Type B pancreatic cell (in vitro differentiated cells): ENCODE results near the gene RASAL2. TPM values are rescaled to one million over a fixed set of nuclear protein-coding genes. Genes with fewer than 3 reads are reported as not detected.

Experiments used
- DNase-seq: peaks from one replicate; pipeline ENCODE4 v3.0.0; 2021; ENCODE audit warnings: mixed read lengths; ENCODE audit not compliant: unreplicated experiment; ENCODE audit errors: extremely low spot score
- H3K27ac Mint-ChIP-seq: 2 replicates; pipeline ENCODE4 v1.8.0; 2021; ENCODE audit warnings: mild to moderate bottlenecking, mixed read lengths
- H3K27me3 Mint-ChIP-seq: 2 replicates; pipeline ENCODE4 v1.8.0; 2021; ENCODE audit warnings: mixed read lengths
- H3K36me3 Mint-ChIP-seq: 2 replicates; pipeline ENCODE4 v1.8.0; 2021; ENCODE audit warnings: mixed read lengths
- H3K4me1 Mint-ChIP-seq: one replicate; pipeline ENCODE4 v1.8.0; 2021; ENCODE audit warnings: mixed read lengths; ENCODE audit not compliant: unreplicated experiment
- H3K4me3 Mint-ChIP-seq: 2 replicates; pipeline ENCODE4 v1.8.0; 2021; ENCODE audit warnings: mild to moderate bottlenecking, mixed read lengths
- H3K9me3 Mint-ChIP-seq: 2 replicates; pipeline ENCODE4 v1.8.0; 2021; ENCODE audit warnings: mixed read lengths
- total RNA-seq: library from RNA; stranded (reverse); gene quantifications from 2 replicates; pipeline ENCODE4 v1.2.1, GENCODE V29; 2021; ENCODE audit warnings: low replicate concordance
- TF ChIP-seq, protein P1 (sequence below): fragments of 200-600 bp; sonication (generic); conservative IDR thresholded peaks from 2 replicates; pipeline ENCODE4 v1.5.0; 2021; ENCODE audit warnings: antibody characterized with exemption, mild to moderate bottlenecking

The RASAL2 gene
- total RNA-seq, 1 donor from 2014 or later: 21.8 TPM

DNA sequence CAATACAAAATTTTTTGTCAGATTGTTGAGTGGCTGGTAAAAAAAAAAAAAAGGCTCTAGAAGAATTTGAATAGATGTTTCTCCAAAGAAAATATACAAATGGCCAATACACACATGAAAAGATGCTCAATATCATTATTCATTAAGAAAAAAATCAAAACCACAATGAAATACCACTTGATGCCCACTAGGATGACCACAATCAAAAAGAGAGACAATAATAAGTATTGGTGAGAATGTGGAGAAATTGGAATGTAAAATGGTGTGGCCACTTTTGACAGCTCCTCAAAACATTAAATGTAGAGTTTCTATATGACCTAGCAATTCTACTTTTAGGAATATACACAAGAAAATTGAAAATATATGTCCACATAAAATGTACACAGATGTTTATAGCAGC, 302.9 kb downstream of the RASAL2 start:
- no peak overlapping the region for H3K27ac Mint-ChIP-seq
- H3K36me3 Mint-ChIP-seq: peaks cover 15% of the 10 kb centered on the region
- H3K9me3 Mint-ChIP-seq: no peaks in the 10 kb centered on the region
- no peaks in the 10 kb centered on the region for H3K27me3 Mint-ChIP-seq
- DNase-seq: no peak
- TF ChIP-seq, protein P1, sequence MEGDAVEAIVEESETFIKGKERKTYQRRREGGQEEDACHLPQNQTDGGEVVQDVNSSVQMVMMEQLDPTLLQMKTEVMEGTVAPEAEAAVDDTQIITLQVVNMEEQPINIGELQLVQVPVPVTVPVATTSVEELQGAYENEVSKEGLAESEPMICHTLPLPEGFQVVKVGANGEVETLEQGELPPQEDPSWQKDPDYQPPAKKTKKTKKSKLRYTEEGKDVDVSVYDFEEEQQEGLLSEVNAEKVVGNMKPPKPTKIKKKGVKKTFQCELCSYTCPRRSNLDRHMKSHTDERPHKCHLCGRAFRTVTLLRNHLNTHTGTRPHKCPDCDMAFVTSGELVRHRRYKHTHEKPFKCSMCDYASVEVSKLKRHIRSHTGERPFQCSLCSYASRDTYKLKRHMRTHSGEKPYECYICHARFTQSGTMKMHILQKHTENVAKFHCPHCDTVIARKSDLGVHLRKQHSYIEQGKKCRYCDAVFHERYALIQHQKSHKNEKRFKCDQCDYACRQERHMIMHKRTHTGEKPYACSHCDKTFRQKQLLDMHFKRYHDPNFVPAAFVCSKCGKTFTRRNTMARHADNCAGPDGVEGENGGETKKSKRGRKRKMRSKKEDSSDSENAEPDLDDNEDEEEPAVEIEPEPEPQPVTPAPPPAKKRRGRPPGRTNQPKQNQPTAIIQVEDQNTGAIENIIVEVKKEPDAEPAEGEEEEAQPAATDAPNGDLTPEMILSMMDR: peak; percentile 60
- H3K4me1 Mint-ChIP-seq: no peaks in the 10 kb centered on the region
- H3K4me3 Mint-ChIP-seq: no peak overlapping the region

DNA sequence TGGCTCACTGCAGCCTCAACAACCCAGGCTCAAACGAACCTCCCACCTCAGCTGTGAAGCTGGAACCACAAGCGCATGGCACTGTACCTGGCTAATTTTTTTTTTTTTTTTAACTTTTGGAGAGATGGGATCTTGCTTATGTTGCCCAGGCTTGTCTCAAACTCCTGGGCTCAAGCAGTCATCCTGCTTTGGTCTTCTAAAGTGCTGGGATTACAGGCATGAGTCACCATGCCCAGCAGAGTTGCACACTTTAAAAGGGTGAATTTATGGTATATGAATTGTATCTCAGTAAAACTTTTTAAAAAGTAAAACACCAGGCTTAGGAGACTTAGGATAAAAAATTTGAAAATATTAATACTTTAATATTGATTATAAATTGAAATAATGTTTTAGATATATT, 303.8 kb downstream of the RASAL2 start:
- DNase-seq: no peak
- no peaks in the 10 kb centered on the region for H3K27me3 Mint-ChIP-seq
- TF ChIP-seq, protein P1: no peak
- no peak overlapping the region for H3K4me3 Mint-ChIP-seq
- no peaks in the 10 kb centered on the region for H3K4me1 Mint-ChIP-seq
- no peak overlapping the region for H3K27ac Mint-ChIP-seq
- H3K9me3 Mint-ChIP-seq: no peaks in the 10 kb centered on the region
- peaks cover 11% of the 10 kb centered on the region for H3K36me3 Mint-ChIP-seq

DNA sequence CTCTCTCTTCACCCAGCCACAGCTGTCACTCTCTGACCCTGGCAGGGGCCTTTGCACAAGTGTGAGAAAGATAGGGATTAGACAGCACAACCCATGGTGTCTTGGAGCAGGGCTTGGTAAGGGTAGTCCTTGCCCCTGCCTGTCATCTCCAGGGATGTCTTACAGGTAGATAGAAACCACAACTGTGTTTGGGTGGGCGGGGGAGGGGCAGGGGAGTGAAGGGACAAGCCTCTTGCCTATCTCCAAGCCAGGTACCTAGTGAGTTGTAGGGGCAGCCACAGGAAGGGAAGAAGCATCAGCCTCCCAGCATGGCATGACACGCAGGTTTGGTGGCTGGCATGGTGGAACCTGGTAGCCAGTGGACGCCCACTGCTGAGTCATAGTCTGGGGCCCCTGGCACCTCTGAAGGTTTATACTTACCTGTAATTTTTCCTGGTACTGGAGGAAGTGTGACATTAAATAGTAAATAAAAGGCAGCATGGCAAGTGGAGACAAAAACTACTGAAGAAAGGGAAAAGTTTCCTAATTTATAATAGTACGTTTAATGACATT, 305.3 kb downstream of the RASAL2 start:
- TF ChIP-seq, protein P1: no peak
- Mint-ChIP-seq H3K4me3 (no peak overlapping the region), H3K27ac (no peak overlapping the region), H3K36me3 (peaks cover 13% of the 10 kb centered on the region), H3K4me1 (no peaks in the 10 kb centered on the region), H3K9me3 (no peaks in the 10 kb centered on the region), H3K27me3 (no peaks in the 10 kb centered on the region)
- no peak for DNase-seq

DNA sequence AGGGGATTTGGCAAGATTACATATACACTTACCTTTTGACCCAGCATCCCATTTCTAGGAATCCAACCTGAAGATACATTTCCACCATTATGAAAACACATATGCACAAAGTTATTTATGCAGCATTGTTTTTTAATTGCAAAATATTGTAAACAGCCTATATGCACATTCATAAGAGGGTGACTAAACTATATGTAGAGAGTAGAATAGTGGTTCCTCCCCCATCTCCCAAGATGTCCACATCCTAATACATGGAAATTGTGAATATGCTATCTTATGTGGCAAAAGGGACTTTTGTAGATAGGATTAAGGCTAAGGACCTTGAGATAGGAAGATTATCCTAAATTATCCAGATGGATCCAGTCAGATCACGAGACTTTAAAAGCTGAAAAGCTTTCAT, 311.2 kb downstream of the RASAL2 start:
- Mint-ChIP-seq H3K4me3 (no peak overlapping the region), H3K4me1 (no peaks in the 10 kb centered on the region), H3K27ac (no peak overlapping the region), H3K36me3 (peaks cover 18% of the 10 kb centered on the region), H3K9me3 (peaks cover 8% of the 10 kb centered on the region), H3K27me3 (no peaks in the 10 kb centered on the region)
- TF ChIP-seq, protein P1: no peak
- no peak for DNase-seq

DNA sequence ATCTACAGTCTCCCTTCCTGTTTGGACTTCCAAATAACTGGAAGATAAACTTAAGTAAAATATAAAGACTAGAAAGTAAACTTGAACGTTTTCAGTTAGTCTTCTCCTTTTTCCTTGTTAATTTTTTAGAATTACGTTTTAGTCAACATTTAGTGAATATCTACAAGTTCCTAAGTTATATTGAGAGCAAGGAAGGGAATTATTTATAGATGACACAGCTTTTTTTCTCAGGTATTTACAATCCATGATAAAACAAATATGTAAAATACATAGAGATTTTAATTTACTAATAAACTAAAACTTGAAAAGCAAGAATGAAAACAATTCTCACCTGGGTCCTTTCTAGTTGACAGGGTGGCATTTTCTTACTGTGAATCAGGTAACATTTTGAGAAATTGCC, 313.3 kb downstream of the RASAL2 start:
- TF ChIP-seq, protein P1: no peak
- Mint-ChIP-seq H3K4me3 (no peak overlapping the region), H3K27ac (no peak overlapping the region), H3K4me1 (no peaks in the 10 kb centered on the region), H3K36me3 (peaks cover 21% of the 10 kb centered on the region), H3K9me3 (peaks cover 14% of the 10 kb centered on the region), H3K27me3 (no peaks in the 10 kb centered on the region)
- DNase-seq: no peak

DNA sequence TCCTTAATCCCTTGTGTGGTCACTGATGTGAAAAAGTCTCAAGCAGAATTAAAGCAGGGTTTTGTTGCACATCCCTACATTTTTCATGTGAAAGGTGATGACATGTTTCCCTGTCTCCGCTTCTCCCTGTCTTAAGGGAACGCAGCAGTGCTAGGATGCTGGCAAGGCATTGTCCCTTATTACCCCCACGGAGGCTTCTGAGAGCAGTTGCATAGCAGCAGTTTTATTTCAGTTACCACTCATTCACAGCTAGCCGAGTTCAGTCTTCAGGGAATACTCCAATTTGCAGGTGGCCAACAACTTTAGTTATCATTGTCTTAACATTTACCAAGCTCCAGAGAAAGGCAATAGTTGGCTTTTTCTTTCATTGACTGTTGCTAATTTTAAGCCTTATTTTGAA, 313.8 kb downstream of the RASAL2 start:
- Mint-ChIP-seq H3K9me3 (peaks cover 14% of the 10 kb centered on the region), H3K4me3 (no peak overlapping the region)

More for the DNA sequence above, 313.8 kb downstream of the RASAL2 start:
- H3K4me1 Mint-ChIP-seq: no peaks in the 10 kb centered on the region
- no peak for DNase-seq
- TF ChIP-seq, protein P1: no peak
- peaks cover 21% of the 10 kb centered on the region for H3K36me3 Mint-ChIP-seq
- no peaks in the 10 kb centered on the region for H3K27me3 Mint-ChIP-seq
- H3K27ac Mint-ChIP-seq: no peak overlapping the region
